Measurements from ENCODE around the gene CCDC74A.

GRCh38 chr2:131488306-131489205, 39.1 kb upstream of the CCDC74A start:
- TF ChIP-seq POLR2AphosphoS5 (IDR thresholded peaks at IDR 0.05; ENCODE audit: low read depth, low read length) (no peak), REST (IDR thresholded peaks at IDR 0.05; ENCODE audit: insufficient read depth in 1 of 2, low read depth in 2 of 2, low read length in 2 of 2) (peak; percentile 18 to 55; a peak in 1 of 4 replicates), SIN3A (IDR thresholded peaks at IDR 0.05; ENCODE audit: borderline replicate concordance, insufficient read depth, low read length) (no peak), TAF1 (IDR thresholded peaks at IDR 0.05; ENCODE audit: borderline replicate concordance, insufficient read depth, low read length) (no peak), FOXP2 (optimal IDR thresholded peaks at IDR 0.05; ENCODE audit: borderline replicate concordance, extremely low read depth, extremely low read length, insufficient read depth) (no peak)
